Peyer's patch (tissue), 4 donors: ENCODE results near the gene USP1. TPM values are rescaled to one million over a fixed set of nuclear protein-coding genes. Genes with fewer than 3 reads are reported as not detected.

ENCODE experiments used
- DNase-seq, 3 donors: peaks; one replicate each; pipeline ENCODE4 v3.0.0-alpha.2; 2017 to 2019
- H3K27ac ChIP-seq, 4 donors: fragments of 200-600 bp; sonication (generic); one replicate each; pipeline ENCODE4 v1.5.1; 2016 to 2019
- H3K27me3 ChIP-seq, 2 donors: fragments of 200-600 bp; sonication (generic); one replicate each; pipeline ENCODE4 v1.5.1; 2019
- H3K36me3 ChIP-seq, 3 donors: fragments of 200-600 bp; sonication (generic); one replicate each; pipeline ENCODE4 v1.5.1; 2016 to 2019
- H3K4me1 ChIP-seq, 4 donors: fragments of 200-600 bp; sonication (generic); one replicate each; pipeline ENCODE4 v1.5.1; 2016 to 2019
- H3K4me3 ChIP-seq, 4 donors: fragments of 200-600 bp; sonication (generic); 1 replicate in 3 of 4; 2 replicates in 1 of 4; pipeline ENCODE4 v1.5.1; 2016 to 2019; ENCODE audit warnings: mild to moderate bottlenecking in 1 of 4
- H3K9me3 ChIP-seq, 4 donors: fragments of 200-600 bp; sonication (generic); one replicate each; pipeline ENCODE4 v1.5.1; 2016 to 2019; ENCODE audit warnings: mild to moderate bottlenecking in 1 of 4
- POLR2A ChIP-seq, 2 donors: fragments of 450-650 bp; IDR thresholded peaks; one replicate each; pipeline ENCODE4 v1.5.1; 2017; ENCODE audit warnings: antibody characterized with exemption in 2 of 2, mild to moderate bottlenecking in 2 of 2, moderate library complexity in 2 of 2
- total RNA-seq, 4 donors: library from RNA; depleted of rRNA; stranded (reverse); fragments of >200 nt; gene quantifications; one replicate each; pipeline ENCODE4 v1.1.0, GENCODE V29; 2016
- TF ChIP-seq, protein P1 (sequence below), 6 experiments: fragments of 450-650 bp in 4 of 6; fragments of 200-600 bp in 2 of 6; sonication (generic) in 1 of 6; IDR thresholded peaks; one replicate each; pipeline ENCODE4 v1.5.1; 2017 to 2019; ENCODE audit warnings: antibody characterized with exemption in 6 of 6, mild to moderate bottlenecking in 3 of 6, moderate library complexity in 1 of 6

Gene USP1
- total RNA-seq, 4 donors from 2014 or later: 13.8 to 23.9 (median 20.6) TPM

DNA sequence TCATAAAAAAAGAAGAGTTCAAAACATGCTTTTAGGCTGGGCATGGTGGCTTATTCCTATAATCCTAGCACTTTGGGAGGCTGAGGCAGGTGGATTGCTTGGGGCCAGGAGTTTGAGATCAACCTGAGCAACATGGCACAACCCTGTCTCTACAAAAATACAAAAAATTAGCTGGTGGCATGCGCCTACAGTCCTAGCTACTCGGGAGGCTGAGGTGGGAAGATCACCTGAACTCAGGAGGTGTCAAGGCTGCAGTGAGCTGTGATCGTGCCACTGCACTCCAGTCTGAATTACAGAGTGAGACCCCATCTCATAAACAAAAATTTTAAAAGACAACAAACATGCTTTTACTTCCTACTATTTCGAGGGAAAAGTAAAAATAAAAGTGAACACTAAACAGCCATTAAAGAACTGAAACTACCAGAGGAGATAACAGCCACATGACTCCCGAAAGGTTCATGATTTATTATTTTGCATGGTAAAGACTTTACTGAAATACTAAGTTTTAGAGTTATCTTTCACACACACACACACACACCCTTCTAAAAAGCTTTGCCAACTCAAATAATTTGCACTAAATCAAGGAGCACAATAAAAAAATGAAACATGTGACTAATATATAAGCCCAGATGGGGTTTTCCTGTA is 48.1 kb downstream of the USP1 start:
- TF ChIP-seq, protein P1, sequence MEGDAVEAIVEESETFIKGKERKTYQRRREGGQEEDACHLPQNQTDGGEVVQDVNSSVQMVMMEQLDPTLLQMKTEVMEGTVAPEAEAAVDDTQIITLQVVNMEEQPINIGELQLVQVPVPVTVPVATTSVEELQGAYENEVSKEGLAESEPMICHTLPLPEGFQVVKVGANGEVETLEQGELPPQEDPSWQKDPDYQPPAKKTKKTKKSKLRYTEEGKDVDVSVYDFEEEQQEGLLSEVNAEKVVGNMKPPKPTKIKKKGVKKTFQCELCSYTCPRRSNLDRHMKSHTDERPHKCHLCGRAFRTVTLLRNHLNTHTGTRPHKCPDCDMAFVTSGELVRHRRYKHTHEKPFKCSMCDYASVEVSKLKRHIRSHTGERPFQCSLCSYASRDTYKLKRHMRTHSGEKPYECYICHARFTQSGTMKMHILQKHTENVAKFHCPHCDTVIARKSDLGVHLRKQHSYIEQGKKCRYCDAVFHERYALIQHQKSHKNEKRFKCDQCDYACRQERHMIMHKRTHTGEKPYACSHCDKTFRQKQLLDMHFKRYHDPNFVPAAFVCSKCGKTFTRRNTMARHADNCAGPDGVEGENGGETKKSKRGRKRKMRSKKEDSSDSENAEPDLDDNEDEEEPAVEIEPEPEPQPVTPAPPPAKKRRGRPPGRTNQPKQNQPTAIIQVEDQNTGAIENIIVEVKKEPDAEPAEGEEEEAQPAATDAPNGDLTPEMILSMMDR (IDR thresholded peaks at IDR 0.05): no peak
- no peak for TF ChIP-seq POLR2A (IDR thresholded peaks at IDR 0.05)
- no peak overlapping the region for H3K4me3 ChIP-seq
- peaks cover 0 to 6% (median 0%) of the 10 kb centered on the region in 3 donors for H3K36me3 ChIP-seq
- no peak for DNase-seq
- no peak overlapping the region for H3K27ac ChIP-seq
- no peaks in the 10 kb centered on the region for H3K27me3 ChIP-seq
- H3K4me1 ChIP-seq: no peaks in the 10 kb centered on the region
- H3K9me3 ChIP-seq: no peaks in the 10 kb centered on the region

DNA sequence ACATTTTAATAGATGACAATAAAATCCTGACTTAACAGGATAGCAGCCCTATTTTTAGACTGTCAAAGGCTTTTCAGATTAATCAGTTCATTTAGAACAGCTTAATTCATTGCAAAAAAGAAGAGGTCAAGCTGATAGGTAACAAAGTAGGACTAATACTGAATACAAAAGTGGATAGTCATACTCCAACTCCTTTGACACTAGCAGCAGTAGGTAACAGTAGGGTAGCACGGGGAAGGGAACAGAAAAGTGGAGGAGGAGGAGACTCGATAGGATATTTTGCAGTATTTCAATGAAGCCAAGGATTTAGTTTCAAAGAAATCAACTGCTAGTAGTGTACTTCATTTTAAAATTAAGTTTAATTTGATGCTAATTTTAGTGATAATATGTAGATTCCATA is 51.1 kb downstream of the USP1 start:
- no peaks in the 10 kb centered on the region for H3K4me1 ChIP-seq
- peaks cover 0 to 29% (median 0%) of the 10 kb centered on the region in 3 donors for H3K36me3 ChIP-seq
- H3K4me3 ChIP-seq: no peak overlapping the region
- H3K27me3 ChIP-seq: no peaks in the 10 kb centered on the region
- no peak overlapping the region for H3K27ac ChIP-seq
- no peak for TF ChIP-seq POLR2A (IDR thresholded peaks at IDR 0.05)
- TF ChIP-seq, protein P1 (IDR thresholded peaks at IDR 0.05): no peak
- DNase-seq: no peak
- no peaks in the 10 kb centered on the region for H3K9me3 ChIP-seq

DNA sequence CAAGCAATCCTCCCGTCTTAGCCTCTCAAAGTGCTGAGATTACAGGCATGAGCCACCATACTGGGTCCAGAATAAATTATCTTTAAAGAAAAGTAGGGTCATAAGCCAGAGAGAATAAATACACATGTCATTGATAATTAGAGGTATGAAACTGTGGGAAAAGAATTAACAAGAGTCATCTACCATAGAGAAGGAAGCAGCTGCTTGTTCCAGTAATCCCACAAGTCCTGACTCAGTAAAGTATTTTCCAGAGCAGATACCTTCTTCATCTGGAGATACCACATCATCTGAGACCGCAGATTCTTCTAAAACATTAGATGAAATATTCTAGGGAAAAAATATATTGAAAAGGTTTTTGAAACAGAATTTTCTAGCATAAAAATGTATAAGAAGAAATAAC is 55.7 kb downstream of the USP1 start:
- DNase-seq: no peak
- H3K9me3 ChIP-seq: no peaks in the 10 kb centered on the region
- no peaks in the 10 kb centered on the region for H3K27me3 ChIP-seq
- no peak overlapping the region for H3K27ac ChIP-seq
- TF ChIP-seq, protein P1 (IDR thresholded peaks at IDR 0.05): no peak
- TF ChIP-seq POLR2A (IDR thresholded peaks at IDR 0.05): no peak
- no peaks in the 10 kb centered on the region for H3K4me1 ChIP-seq
- H3K36me3 ChIP-seq: peaks cover 0 to 48% (median 0%) of the 10 kb centered on the region in 3 donors
- no peak overlapping the region for H3K4me3 ChIP-seq

DNA sequence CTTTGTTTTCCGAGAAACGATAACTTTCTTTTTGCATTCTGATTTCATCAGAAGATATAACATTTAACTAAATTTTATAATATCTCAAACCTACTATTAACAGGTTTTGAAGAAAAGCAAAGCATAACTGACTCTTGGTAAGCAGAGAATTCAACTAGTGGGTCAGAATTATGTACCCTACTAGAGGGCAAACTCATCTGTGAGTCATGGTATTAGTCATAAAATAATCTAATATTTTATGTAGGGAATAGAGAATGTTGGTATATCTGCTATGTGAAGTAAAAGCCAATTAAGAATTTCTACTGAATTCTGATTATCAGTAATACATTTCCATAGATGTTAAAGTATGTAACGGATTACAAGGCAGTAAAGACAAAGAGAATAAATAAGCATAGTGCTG is 56.8 kb downstream of the USP1 start:
- no peaks in the 10 kb centered on the region for H3K9me3 ChIP-seq

DNA sequence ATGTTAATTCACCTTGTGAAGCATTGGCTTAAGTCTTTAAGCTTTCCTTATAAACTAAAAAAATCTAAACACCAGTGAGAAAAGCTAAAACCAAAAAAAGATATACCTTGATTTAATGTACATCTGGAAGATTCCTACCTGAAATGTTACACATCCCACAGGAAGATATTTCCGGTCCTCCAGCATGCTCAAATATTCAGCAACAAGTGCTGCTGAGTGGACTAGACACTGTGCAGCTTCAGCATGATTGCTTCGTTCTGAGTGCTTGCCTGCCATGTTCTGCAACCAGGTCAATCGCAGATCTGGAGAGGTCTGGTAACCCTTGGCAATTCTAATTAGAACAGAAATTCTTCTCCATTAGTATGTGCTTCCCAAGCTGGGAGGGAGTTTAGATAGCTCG is 57.3 kb downstream of the USP1 start:
- TF ChIP-seq POLR2A (IDR thresholded peaks at IDR 0.05): no peak
- TF ChIP-seq, protein P1 (IDR thresholded peaks at IDR 0.05): no peak
- Histone ChIP-seq H3K4me3 (no peak overlapping the region), H3K9me3 (no peaks in the 10 kb centered on the region), H3K4me1 (no peaks in the 10 kb centered on the region), H3K27ac (no peak overlapping the region), H3K36me3 (peaks cover 0 to 47% (median 0%) of the 10 kb centered on the region in 3 donors), H3K27me3 (no peaks in the 10 kb centered on the region)
- DNase-seq: no peak

More for the DNA sequence above, 56.8 kb downstream of the USP1 start:
- no peaks in the 10 kb centered on the region for H3K4me1 ChIP-seq
- H3K4me3 ChIP-seq: no peak overlapping the region
- no peaks in the 10 kb centered on the region for H3K27me3 ChIP-seq
- H3K27ac ChIP-seq: no peak overlapping the region
- peaks cover 0 to 47% (median 0%) of the 10 kb centered on the region in 3 donors for H3K36me3 ChIP-seq
- DNase-seq: no peak
- TF ChIP-seq, protein P1 (IDR thresholded peaks at IDR 0.05): no peak
- no peak for TF ChIP-seq POLR2A (IDR thresholded peaks at IDR 0.05)
